HFFc6 (cell line): ENCODE results near the gene PAPPA2. TPM values are rescaled to one million over a fixed set of nuclear protein-coding genes. Genes with fewer than 3 reads are reported as not detected.

Experiments
- DNase-seq: peaks from one replicate; pipeline ENCODE4 v3.0.0-alpha.2; 2018
- H3K27ac Mint-ChIP-seq: 2 replicates; pipeline ENCODE4 v1.8.0; 2020; ENCODE audit warnings: mild to moderate bottlenecking, mixed read lengths
- H3K27me3 Mint-ChIP-seq: 2 replicates; pipeline ENCODE4 v1.8.0; 2021; ENCODE audit warnings: mild to moderate bottlenecking, moderate library complexity, mixed read lengths; ENCODE audit not compliant: insufficient read depth
- H3K36me3 Mint-ChIP-seq: 2 replicates; pipeline ENCODE4 v1.8.0; 2021; ENCODE audit warnings: low read depth, mixed read lengths
- H3K4me1 Mint-ChIP-seq: 2 replicates; pipeline ENCODE4 v1.8.0; 2020; ENCODE audit warnings: low read depth, mixed read lengths
- H3K4me3 Mint-ChIP-seq: 2 replicates; pipeline ENCODE4 v1.8.0; 2020; ENCODE audit warnings: mild to moderate bottlenecking, moderate library complexity, mixed read lengths
- H3K9me3 Mint-ChIP-seq: 2 replicates; pipeline ENCODE4 v1.8.0; 2020; ENCODE audit warnings: mild to moderate bottlenecking, mixed read lengths
- total RNA-seq, 6 experiments: library from RNA; stranded (reverse); fragmentation: NEBNext Ultra II Directional; extraction: Animal tissue kit (Norgen Biotek cat#: 25700); gene quantifications; 2 replicates in 1 of 6; 3 replicates in 5 of 6; pipeline ENCODE4 v1.2.3, GENCODE V29; 2021
- TF ChIP-seq, protein P1 (sequence below): fragments of 200-600 bp; sonication (generic); IDR thresholded peaks from 2 replicates; pipeline ENCODE4 v1.5.0; 2021; ENCODE audit warnings: antibody characterized with exemption, mild to moderate bottlenecking

PAPPA2 gene
- total RNA-seq, 6 experiments from 2014 or later = 0.16 to 1.1 (median 0.42) TPM

DNA sequence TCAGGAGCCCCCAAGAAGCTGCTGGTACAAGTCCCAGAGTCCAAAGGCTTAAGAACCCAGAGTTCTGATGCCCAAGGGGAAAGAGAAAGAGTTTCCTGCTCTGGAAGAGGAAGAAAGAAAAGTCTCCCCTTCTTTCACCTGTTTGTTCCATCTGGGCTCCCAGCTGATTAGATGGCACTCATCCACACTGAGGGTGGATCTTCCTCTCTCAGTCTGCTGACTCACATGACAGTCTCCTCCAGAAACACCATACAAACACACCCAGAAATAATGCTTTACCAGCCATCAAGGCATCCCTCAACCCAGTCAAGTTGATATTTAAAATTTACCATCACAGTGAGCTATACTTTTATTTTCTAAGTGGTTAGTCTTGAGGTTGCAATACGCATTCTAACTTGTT is 257.9 kb downstream of the PAPPA2 start:
- H3K27me3 Mint-ChIP-seq = no peaks in the 10 kb centered on the region
- H3K27ac Mint-ChIP-seq = no peak overlapping the region
- TF ChIP-seq, protein P1, sequence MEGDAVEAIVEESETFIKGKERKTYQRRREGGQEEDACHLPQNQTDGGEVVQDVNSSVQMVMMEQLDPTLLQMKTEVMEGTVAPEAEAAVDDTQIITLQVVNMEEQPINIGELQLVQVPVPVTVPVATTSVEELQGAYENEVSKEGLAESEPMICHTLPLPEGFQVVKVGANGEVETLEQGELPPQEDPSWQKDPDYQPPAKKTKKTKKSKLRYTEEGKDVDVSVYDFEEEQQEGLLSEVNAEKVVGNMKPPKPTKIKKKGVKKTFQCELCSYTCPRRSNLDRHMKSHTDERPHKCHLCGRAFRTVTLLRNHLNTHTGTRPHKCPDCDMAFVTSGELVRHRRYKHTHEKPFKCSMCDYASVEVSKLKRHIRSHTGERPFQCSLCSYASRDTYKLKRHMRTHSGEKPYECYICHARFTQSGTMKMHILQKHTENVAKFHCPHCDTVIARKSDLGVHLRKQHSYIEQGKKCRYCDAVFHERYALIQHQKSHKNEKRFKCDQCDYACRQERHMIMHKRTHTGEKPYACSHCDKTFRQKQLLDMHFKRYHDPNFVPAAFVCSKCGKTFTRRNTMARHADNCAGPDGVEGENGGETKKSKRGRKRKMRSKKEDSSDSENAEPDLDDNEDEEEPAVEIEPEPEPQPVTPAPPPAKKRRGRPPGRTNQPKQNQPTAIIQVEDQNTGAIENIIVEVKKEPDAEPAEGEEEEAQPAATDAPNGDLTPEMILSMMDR = no peak
- H3K9me3 Mint-ChIP-seq = peaks cover 22% of the 10 kb centered on the region
- H3K4me3 Mint-ChIP-seq = no peak overlapping the region
- H3K4me1 Mint-ChIP-seq = no peaks in the 10 kb centered on the region
- H3K36me3 Mint-ChIP-seq = no peaks in the 10 kb centered on the region
- no peak for DNase-seq

DNA sequence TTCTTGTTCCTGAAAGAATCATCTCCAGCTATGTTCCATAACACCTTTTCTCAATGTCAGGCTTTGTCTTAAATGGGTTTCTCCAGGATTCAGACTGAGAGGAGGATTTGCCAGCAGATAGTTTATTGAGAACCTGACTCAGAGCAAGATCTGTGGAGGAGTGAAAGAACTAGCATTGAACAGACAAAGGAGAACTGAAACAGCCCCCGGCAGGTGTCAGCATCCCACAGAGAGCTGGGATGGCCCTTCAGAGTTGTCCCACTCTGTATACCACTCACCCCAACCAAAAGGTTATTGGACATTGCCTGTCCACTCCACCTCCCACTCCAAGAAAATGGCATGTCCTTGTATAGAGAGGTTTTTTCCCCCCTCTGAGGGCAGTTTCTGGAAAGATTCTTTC is 270.7 kb downstream of the PAPPA2 start:
- Mint-ChIP-seq H3K4me3 (no peak overlapping the region), H3K4me1 (no peaks in the 10 kb centered on the region), H3K9me3 (peaks cover 27% of the 10 kb centered on the region), H3K36me3 (no peaks in the 10 kb centered on the region), H3K27me3 (peaks cover 2% of the 10 kb centered on the region; the same call in 1 of the 2 replicates), H3K27ac (no peak overlapping the region)
- DNase-seq = no peak
- TF ChIP-seq, protein P1 = no peak

DNA sequence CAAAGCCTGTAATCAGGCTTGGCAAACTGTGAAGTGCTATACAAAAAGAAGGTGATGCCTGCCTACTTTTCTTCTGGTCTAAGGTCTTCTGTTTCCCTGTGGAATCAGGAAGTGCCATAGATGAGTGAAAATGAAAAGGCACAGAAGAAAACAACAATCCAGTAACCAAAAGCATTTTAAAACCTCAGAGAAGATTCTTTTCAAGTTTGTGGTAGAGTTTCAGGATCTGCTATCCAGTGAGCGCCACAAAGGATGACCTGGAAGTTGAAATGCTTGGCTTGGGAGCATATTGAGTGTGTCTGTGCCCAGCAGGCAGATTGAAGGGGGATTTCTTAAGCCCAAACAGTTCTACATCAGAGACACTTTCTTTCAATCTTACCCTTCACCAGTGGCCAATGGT is 272.2 kb downstream of the PAPPA2 start:
- TF ChIP-seq, protein P1 = no peak
- DNase-seq = no peak
- Mint-ChIP-seq H3K27ac (no peak overlapping the region), H3K4me3 (no peak overlapping the region), H3K4me1 (no peaks in the 10 kb centered on the region), H3K36me3 (no peaks in the 10 kb centered on the region), H3K9me3 (peaks cover 24% of the 10 kb centered on the region), H3K27me3 (peaks cover 2% of the 10 kb centered on the region; the same call in 1 of the 2 replicates)

DNA sequence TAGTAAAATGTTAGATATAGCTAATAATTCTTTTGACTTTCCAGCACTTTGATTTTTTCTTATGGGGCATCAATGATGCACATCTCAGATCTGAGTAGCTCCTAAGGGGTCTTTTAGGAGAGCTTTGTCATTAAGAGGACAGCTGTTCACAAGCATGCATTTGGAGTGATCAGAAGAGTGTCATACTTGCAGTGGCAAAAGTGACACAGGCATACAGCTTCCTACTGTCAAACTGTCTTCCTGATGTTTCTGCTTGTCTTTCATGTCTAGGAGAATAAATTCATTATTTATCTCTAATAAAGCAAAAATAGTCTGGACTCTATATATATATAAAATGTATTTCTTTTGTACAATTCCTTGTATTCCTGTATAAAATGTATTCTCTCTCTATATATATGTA is 273.0 kb downstream of the PAPPA2 start:
- no peaks in the 10 kb centered on the region for H3K36me3 Mint-ChIP-seq
- no peak overlapping the region for H3K27ac Mint-ChIP-seq
- peaks cover 29% of the 10 kb centered on the region for H3K9me3 Mint-ChIP-seq
- no peaks in the 10 kb centered on the region for H3K4me1 Mint-ChIP-seq
- H3K4me3 Mint-ChIP-seq = no peak overlapping the region
- TF ChIP-seq, protein P1 = no peak
- no peak for DNase-seq
- H3K27me3 Mint-ChIP-seq = peaks cover 2% of the 10 kb centered on the region; the same call in 1 of the 2 replicates

DNA sequence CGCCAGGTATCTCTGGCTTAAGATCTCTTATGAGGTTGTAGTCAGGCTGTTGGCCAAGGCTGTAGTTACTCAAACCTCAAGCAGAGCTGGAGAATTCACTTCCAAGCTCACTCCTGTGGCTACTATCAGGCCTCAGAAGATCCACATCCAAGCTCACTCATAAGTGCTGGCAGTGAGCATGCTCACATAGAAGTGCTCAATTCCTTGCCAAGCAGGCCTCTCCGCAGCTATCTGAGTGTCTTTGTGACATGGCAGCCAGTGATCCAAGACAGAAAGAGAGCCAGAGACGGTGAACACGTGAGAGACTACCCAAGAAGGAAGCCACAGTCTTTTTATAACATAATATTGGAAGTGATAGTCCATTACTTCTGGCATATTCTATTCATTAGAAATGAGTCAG is 278.2 kb downstream of the PAPPA2 start:
- H3K9me3 Mint-ChIP-seq = peaks cover 38% of the 10 kb centered on the region
- no peak overlapping the region for H3K27ac Mint-ChIP-seq
- no peaks in the 10 kb centered on the region for H3K4me1 Mint-ChIP-seq
- no peak overlapping the region for H3K4me3 Mint-ChIP-seq
- TF ChIP-seq, protein P1 = no peak
- H3K27me3 Mint-ChIP-seq = no peaks in the 10 kb centered on the region
- DNase-seq = no peak
- H3K36me3 Mint-ChIP-seq = no peaks in the 10 kb centered on the region

DNA sequence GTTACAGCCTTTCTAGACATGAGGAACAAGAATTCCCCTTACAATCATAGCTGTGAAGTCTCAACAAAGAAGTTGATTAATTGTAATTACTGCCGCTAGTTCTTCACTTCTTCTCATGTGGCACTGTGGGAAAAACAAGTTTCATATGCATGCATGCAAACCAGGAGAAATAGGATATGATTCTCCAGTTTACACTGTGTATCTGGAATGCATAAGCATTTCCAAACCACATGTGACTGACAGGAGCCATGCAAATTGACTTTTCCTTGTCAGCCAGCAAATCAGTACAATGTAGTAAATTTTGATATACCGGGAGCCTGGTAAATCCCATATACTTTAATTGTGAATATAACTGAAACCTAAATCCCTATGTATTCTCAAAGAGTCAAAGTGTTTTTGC is 279.3 kb downstream of the PAPPA2 start:
- Mint-ChIP-seq H3K36me3 (no peaks in the 10 kb centered on the region), H3K4me1 (no peaks in the 10 kb centered on the region), H3K4me3 (no peak overlapping the region), H3K27ac (no peak overlapping the region), H3K27me3 (no peaks in the 10 kb centered on the region), H3K9me3 (peaks cover 46% of the 10 kb centered on the region)
- no peak for DNase-seq
- TF ChIP-seq, protein P1 = no peak
